BJ (cell line): ENCODE results near the gene NCOA1. TPM values are rescaled to one million over a fixed set of nuclear protein-coding genes. Genes with fewer than 3 reads are reported as not detected.

Source experiments
- CTCF ChIA-PET: fragments of 350-600 bp; formaldehyde crosslinking; extraction: SDS; loops from one replicate; lab custom pipeline; 2021; ENCODE audit warnings: antibody characterized with exemption, inconsistent platforms; lab: Yijun Ruan, JAX
- POLR2A ChIA-PET: fragments of 300-600 bp; sonication (Branson Sonifier 250); formaldehyde crosslinking; extraction: SDS; loops from one replicate; lab custom pipeline; 2021; ENCODE audit warnings: antibody characterized with exemption; lab: Charles Lee
- DNase-seq: peaks from one replicate; pipeline ENCODE4 v3.0.0-alpha.2; 2011; ENCODE audit warnings: low read depth
- H3K27me3 ChIP-seq: 2 replicates; pipeline ENCODE4 v1.6.0; 2011; ENCODE audit warnings: low read length; ENCODE audit not compliant: control insufficient read depth, insufficient read depth
- H3K36me3 ChIP-seq: 2 replicates; pipeline ENCODE4 v1.5.1; 2011; ENCODE audit warnings: low read length; ENCODE audit not compliant: control insufficient read depth, insufficient read depth
- H3K4me3 ChIP-seq: 2 replicates; pipeline ENCODE4 v1.5.1; 2011; ENCODE audit warnings: low read depth, mild to moderate bottlenecking, control low read depth, low read length
- CTCF ChIP-seq: IDR thresholded peaks from 2 replicates; pipeline ENCODE4 v1.5.1; 2011; ENCODE audit warnings: low read depth, mild to moderate bottlenecking, control low read depth, inconsistent platforms, low read length, moderate library complexity; ENCODE audit not compliant: insufficient read depth
- polyA plus RNA-seq: library from polyadenylated mRNA; depleted of rRNA; stranded (reverse); fragments of >200 nt; gene quantifications from 2 replicates; pipeline ENCODE4 v1.2.3, GENCODE V29; 2011

NCOA1 gene
- polyA plus RNA-seq, 1 experiment, result 16.0 TPM

GRCh38 chr2:24453379-24454073 lies 37.5 kb upstream of the NCOA1 start:
- ChIA-PET CTCF (interaction anchor here (0.7 to 1.6 kb wide), 3 partner anchors 8 to 337 kb away, joined by 3 to 8 read pairs (median 3); no protein-coding TSS in a partner anchor), POLR2A (no interaction called here)
- TF ChIP-seq CTCF, result no peak
- peak overlapping the region; percentile 35 for H3K4me3 ChIP-seq
- no peak for DNase-seq
- H3K36me3 ChIP-seq, result no peaks in the 10 kb centered on the region
- H3K27me3 ChIP-seq, result no peaks in the 10 kb centered on the region

GRCh38 chr2:24454294-24454693 lies 36.8 kb upstream of the NCOA1 start:
- no peak for TF ChIP-seq CTCF
- Histone ChIP-seq H3K4me3 (peak overlapping the region; percentile 35), H3K36me3 (no peaks in the 10 kb centered on the region), H3K27me3 (no peaks in the 10 kb centered on the region)
- no peak for DNase-seq
- CTCF ChIA-PET, result interaction anchor here (0.7 to 1.6 kb wide), 4 partner anchors 9 to 373 kb away, joined by 3 to 8 read pairs (median 3); no protein-coding TSS in a partner anchor
- POLR2A ChIA-PET, result interaction anchor here (0.5 to 0.7 kb wide), 3 partner anchors 18 to 408 kb away, joined by 3 to 4 read pairs (median 3); no protein-coding TSS in a partner anchor

GRCh38 chr2:24456599-24457556 lies 34.2 kb upstream of the NCOA1 start:
- ChIA-PET CTCF (interaction anchor here (1.1 kb wide), 1 partner anchor 47 kb away, joined by 3 read pairs; no protein-coding TSS in a partner anchor), POLR2A (interaction anchor here (0.6 kb wide), 1 partner anchor 20 kb away, joined by 5 read pairs; no protein-coding TSS in a partner anchor)
- TF ChIP-seq CTCF, result no peak
- Histone ChIP-seq H3K36me3 (no peaks in the 10 kb centered on the region), H3K4me3 (no peak overlapping the region), H3K27me3 (no peaks in the 10 kb centered on the region)
- DNase-seq, result no peak

GRCh38 chr2:24457696-24458386 lies 33.2 kb upstream of the NCOA1 start:
- POLR2A ChIA-PET, result no interaction called here
- CTCF ChIA-PET, result interaction anchor here (0.6 to 0.9 kb wide), 2 partner anchors 23 to 1016 kb away, joined by 3 to 4 read pairs; no protein-coding TSS in a partner anchor
- no peak for TF ChIP-seq CTCF
- Histone ChIP-seq H3K4me3 (no peak overlapping the region), H3K36me3 (no peaks in the 10 kb centered on the region), H3K27me3 (no peaks in the 10 kb centered on the region)
- no peak for DNase-seq
